Esophagus muscularis mucosa (tissue), 4 donors: Measurements from ENCODE around the gene PTGER2. TPM values are rescaled to one million over a fixed set of nuclear protein-coding genes. Genes with fewer than 3 reads are reported as not detected.

Source experiments
- DNase-seq: peaks from one replicate; pipeline ENCODE4 v3.0.0-alpha.2; 2017; ENCODE audit errors: extremely low spot score
- H3K27ac ChIP-seq, 4 donors: fragments of 200-600 bp; sonication (generic); replicated peaks in 1 of 4; 1 replicate in 3 of 4; 2 replicates in 1 of 4; pipeline ENCODE4 v1.5.1; 2016 to 2019; ENCODE audit warnings: mild to moderate bottlenecking in 1 of 4
- H3K27me3 ChIP-seq, 4 donors: fragments of 200-600 bp; sonication (generic); one replicate each; pipeline versions ENCODE4 v1.5.1 to v1.6.0; 2016 to 2019
- H3K36me3 ChIP-seq, 4 donors: fragments of 200-600 bp; sonication (generic); one replicate each; pipeline ENCODE4 v1.5.1; 2016 to 2019
- H3K4me1 ChIP-seq, 4 donors: fragments of 200-600 bp; sonication (generic); one replicate each; pipeline ENCODE4 v1.5.1; 2016 to 2019
- H3K4me3 ChIP-seq, 4 donors: fragments of 200-600 bp; sonication (generic); 1 replicate in 2 of 4; 2 replicates in 2 of 4; pipeline ENCODE4 v1.5.1; 2016 to 2019; ENCODE audit warnings: mild to moderate bottlenecking in 4 of 4, moderate library complexity in 1 of 4
- H3K9me3 ChIP-seq, 4 donors: fragments of 200-600 bp; sonication (generic); 1 replicate in 3 of 4; 2 replicates in 1 of 4; pipeline ENCODE4 v1.5.1; 2016 to 2019
- EP300 ChIP-seq: sonication (generic); formaldehyde crosslinking; IDR thresholded peaks from one replicate; pipeline ENCODE4 v1.6.1; 2017; ENCODE audit warnings: antibody characterized with exemption
- POLR2A ChIP-seq: fragments of 450-650 bp; IDR thresholded peaks from one replicate; pipeline ENCODE4 v1.6.1; 2017; ENCODE audit warnings: antibody characterized with exemption, moderate library complexity, mild to moderate bottlenecking, low read depth
- POLR2AphosphoS5 ChIP-seq, 2 donors: sonication (generic); formaldehyde crosslinking; IDR thresholded peaks; one replicate each; pipeline ENCODE4 v1.6.1; 2017; ENCODE audit warnings: antibody characterized with exemption in 2 of 2
- WGBS: methylation state at CpG from one replicate; pipeline ENCODE4 v1.1.5; 2018; 5-methylcytosine and 5-hydroxymethylcytosine counted together
- intact Hi-C: fragments of 100-400 bp; cut with DNase I; formaldehyde crosslinking; loops from one replicate; pipeline ENCODE4 v1.15.1; 2023
- total RNA-seq, 4 donors: library from RNA; depleted of rRNA; stranded (reverse); fragments of >200 nt; gene quantifications; one replicate each; pipeline versions ENCODE4 v1.1.0 to v1.2.1, GENCODE V29; 2016
- TF ChIP-seq, protein P1 (sequence below), 3 experiments: fragments of 200-600 bp in 2 of 3; fragments of 450-650 bp in 1 of 3; sonication (generic) in 2 of 3; IDR thresholded peaks; one replicate each; pipeline ENCODE4 v1.5.1; 2017 to 2019; ENCODE audit warnings: antibody characterized with exemption in 3 of 3, mild to moderate bottlenecking in 2 of 3, moderate library complexity in 1 of 3

Gene PTGER2
- total RNA-seq, 4 donors from 2014 or later, result 2.1 to 6.3 (median 4.4) TPM

DNA sequence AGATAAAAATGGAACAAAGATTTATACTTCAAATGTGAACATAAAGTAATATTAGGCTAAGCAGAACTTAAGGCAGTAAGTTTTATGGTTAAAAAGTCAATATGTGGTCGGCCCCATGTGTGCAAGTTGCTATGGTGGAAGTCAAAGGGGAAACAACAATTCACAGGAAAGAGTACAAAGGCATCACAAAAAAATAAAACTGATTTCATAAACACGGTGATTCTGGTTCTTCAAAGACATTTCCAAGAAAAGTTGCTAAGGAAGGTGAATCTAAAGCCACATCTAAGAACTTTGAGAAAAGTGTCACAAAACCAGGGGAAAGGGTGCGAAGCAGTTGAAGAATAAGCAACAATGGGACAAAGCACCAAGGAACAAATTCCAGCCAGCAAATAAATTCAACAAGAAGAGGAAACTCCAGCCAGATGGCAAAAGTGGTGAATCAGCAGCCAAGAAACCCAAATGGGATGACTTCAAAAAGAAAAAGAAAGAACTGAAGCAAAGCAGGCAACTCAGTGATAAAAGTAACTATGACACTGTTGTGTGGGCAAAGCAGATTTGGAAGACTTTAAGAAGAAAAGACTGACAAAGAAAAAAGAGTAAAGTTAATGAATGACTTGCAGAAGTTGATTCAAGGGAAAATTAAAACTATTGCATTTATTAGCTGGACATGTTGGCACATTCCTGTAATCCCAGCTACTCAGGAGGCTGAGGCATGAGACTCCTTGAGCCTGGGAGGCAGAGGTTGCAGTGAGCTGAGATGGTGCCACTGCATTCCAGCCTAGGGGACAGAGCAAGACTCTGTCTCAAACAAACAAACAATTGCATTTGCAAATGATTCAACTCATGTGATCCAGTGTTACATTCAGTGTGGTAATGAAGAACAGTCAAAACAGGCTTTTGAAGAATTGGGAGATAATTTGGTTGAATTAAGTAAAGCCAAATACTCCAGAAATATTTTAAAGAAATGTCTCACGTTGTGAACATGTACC lies 27.2 kb upstream of the PTGER2 start:
- Histone ChIP-seq H3K27me3 (peaks cover 0 to 4% (median 0%) of the 10 kb centered on the region in 4 donors), H3K36me3 (no peaks in the 10 kb centered on the region), H3K27ac (no peak overlapping the region), H3K4me3 (no peak overlapping the region), H3K9me3 (no peaks in the 10 kb centered on the region), H3K4me1 (no peaks in the 10 kb centered on the region)
- 65% methylated on average over 4 of the region's 4 CpGs for WGBS
- no peak for DNase-seq
- TF ChIP-seq EP300 (no peak), POLR2AphosphoS5 (IDR thresholded peaks at IDR 0.05) (no peak), POLR2A (no peak)
- TF ChIP-seq, protein P1, sequence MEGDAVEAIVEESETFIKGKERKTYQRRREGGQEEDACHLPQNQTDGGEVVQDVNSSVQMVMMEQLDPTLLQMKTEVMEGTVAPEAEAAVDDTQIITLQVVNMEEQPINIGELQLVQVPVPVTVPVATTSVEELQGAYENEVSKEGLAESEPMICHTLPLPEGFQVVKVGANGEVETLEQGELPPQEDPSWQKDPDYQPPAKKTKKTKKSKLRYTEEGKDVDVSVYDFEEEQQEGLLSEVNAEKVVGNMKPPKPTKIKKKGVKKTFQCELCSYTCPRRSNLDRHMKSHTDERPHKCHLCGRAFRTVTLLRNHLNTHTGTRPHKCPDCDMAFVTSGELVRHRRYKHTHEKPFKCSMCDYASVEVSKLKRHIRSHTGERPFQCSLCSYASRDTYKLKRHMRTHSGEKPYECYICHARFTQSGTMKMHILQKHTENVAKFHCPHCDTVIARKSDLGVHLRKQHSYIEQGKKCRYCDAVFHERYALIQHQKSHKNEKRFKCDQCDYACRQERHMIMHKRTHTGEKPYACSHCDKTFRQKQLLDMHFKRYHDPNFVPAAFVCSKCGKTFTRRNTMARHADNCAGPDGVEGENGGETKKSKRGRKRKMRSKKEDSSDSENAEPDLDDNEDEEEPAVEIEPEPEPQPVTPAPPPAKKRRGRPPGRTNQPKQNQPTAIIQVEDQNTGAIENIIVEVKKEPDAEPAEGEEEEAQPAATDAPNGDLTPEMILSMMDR (IDR thresholded peaks at IDR 0.05), result no peak
- intact Hi-C loops, result no loop called here

DNA sequence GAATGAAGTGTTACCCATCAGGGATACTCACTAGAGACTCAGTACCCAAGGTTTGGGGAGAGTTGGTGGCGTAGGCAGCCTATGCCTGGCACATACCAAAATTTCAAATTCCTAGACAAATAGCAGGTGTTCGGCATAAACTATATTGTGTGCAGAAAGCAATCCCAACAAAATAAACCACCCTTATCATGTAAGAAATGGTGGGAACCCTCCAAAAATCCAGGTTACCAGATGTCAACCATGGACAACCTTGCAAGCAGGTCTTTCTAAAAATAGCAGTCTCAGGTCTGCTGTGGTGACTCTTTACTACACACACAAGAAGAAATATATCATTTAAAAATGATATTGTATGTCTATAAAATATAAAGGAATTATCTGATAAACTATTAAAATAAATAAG lies 17.7 kb upstream of the PTGER2 start:
- no peaks in the 10 kb centered on the region for H3K27me3 ChIP-seq
- intact Hi-C loops, result no loop called here
- 92% methylated on average over 2 of the region's 2 CpGs for WGBS
- no peak overlapping the region for H3K4me3 ChIP-seq
- H3K4me1 ChIP-seq, result no peaks in the 10 kb centered on the region
- H3K27ac ChIP-seq, result no peak overlapping the region
- no peaks in the 10 kb centered on the region for H3K9me3 ChIP-seq
- no peak for DNase-seq
- TF ChIP-seq POLR2A (no peak), EP300 (no peak), POLR2AphosphoS5 (IDR thresholded peaks at IDR 0.05) (no peak)
- TF ChIP-seq, protein P1 (IDR thresholded peaks at IDR 0.05), result no peak
- no peaks in the 10 kb centered on the region for H3K36me3 ChIP-seq

DNA sequence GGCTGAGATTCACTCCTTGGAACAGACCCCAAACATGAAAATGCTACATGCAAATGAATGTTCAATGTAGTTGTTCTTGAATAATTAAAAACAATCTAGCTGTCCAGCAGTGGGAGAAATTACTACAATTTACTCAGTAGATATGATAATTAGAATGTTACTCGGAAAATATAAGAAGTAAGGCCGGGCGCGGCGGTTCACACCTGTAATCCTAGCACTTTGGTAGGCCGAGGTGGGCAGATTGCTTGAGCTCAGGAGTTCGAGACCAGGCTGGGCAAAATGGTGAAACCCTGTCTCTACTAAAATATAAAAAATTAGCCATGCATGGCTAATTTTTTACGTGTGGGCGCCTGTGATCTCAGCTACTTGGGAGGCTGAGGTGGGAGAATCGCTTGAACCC lies 15.3 kb upstream of the PTGER2 start:
- H3K27me3 ChIP-seq, result no peaks in the 10 kb centered on the region
- no peak overlapping the region for H3K27ac ChIP-seq
- 95% methylated on average over 10 of the region's 10 CpGs for WGBS
- no peaks in the 10 kb centered on the region for H3K36me3 ChIP-seq
- no peaks in the 10 kb centered on the region for H3K9me3 ChIP-seq
- no peak for DNase-seq
- intact Hi-C loops, result no loop called here
- no peaks in the 10 kb centered on the region for H3K4me1 ChIP-seq
- no peak for TF ChIP-seq EP300
- no peak for TF ChIP-seq POLR2AphosphoS5 (IDR thresholded peaks at IDR 0.05)
- TF ChIP-seq POLR2A, result no peak
- TF ChIP-seq, protein P1 (IDR thresholded peaks at IDR 0.05), result no peak
- H3K4me3 ChIP-seq, result no peak overlapping the region

DNA sequence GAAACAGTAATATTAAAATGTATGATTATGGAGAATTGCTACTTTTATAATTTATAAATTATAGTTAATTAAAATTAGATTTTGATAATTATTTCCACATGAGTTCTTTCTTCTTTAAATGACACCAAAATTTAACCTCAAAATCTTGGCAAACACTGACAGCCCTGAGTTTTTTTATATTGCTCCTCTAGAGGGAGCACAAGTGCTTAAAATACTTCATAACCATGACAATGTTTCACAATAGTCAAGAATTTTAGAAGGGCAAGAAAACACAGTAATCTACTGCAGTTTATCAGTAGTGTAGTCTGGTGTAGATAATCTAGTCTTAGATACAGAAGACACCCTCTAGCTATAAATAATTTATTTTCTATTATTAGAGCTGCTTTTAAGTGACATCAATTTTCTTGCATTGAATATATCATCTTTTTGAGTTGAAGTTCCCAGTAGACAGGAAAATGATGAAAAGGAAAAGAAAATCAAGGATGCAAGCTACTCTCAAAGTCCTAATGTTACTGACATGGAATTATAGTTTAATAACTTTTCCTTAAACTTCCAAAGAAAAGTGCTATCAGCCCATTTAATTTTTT lies 14.3 kb upstream of the PTGER2 start:
- Histone ChIP-seq H3K4me3 (no peak overlapping the region), H3K27me3 (no peaks in the 10 kb centered on the region), H3K27ac (no peak overlapping the region), H3K9me3 (no peaks in the 10 kb centered on the region), H3K36me3 (no peaks in the 10 kb centered on the region), H3K4me1 (no peaks in the 10 kb centered on the region)
- TF ChIP-seq, protein P1 (IDR thresholded peaks at IDR 0.05), result peak; percentile 65 to 75 (median 66)
- no peak for TF ChIP-seq POLR2A
- intact Hi-C loops, result loop anchor here (5.0 kb wide), 1 partner anchor 173 kb away; no protein-coding TSS in a partner anchor
- no peak for DNase-seq
